IMR-90 (cell line): ENCODE measurements around the gene ACOT12. TPM values are rescaled to one million over a fixed set of nuclear protein-coding genes. Genes with fewer than 3 reads are reported as not detected.

Source experiments
- ATAC-seq: fragments of 200-7000 bp; cut with Tn5 transposase; 2 replicates; pipeline ENCODE4 v1.9.1; 2020; ENCODE audit warnings: low read depth, mild to moderate bottlenecking, moderate library complexity
- BruUV-seq: library from RNA; stranded (reverse); fragments of 400-500 nt; replicated peaks from 2 replicates; lab custom pipeline; 2021; lab: Mats Ljungman, UMichigan
- CTCF ChIA-PET: fragments of 300-600 bp; formaldehyde crosslinking; extraction: SDS; loops from one replicate; lab custom pipeline; 2021; ENCODE audit warnings: antibody characterized with exemption; lab: Yijun Ruan, JAX
- POLR2A ChIA-PET: fragments of 300-600 bp; sonication (Branson Sonifier 250); formaldehyde crosslinking; loops from one replicate; lab custom pipeline; 2022; ENCODE audit warnings: antibody characterized with exemption; ENCODE audit not compliant: unreplicated experiment; lab: Charles Lee
- DNase-seq: peaks from one replicate; pipeline ENCODE4 v3.0.0; 2013
- H2AFZ ChIP-seq: replicated peaks from 2 replicates; pipeline ENCODE3; 2013; ENCODE audit warnings: low read length, mild to moderate bottlenecking; ENCODE audit not compliant: poor library complexity
- H2AK5ac ChIP-seq: 2 replicates; pipeline ENCODE4 v1.6.1; 2013; ENCODE audit warnings: low read depth, low read length, inconsistent platforms
- H2AK9ac ChIP-seq: replicated peaks from 2 replicates; pipeline ENCODE3; 2013; ENCODE audit warnings: mild to moderate bottlenecking, low read depth, low read length, moderate library complexity; ENCODE audit not compliant: poor library complexity
- H2BK120ac ChIP-seq: 2 replicates; pipeline ENCODE4 v1.6.1; 2013; ENCODE audit warnings: low read depth, low read length, inconsistent platforms
- H2BK15ac ChIP-seq: 3 replicates; pipeline ENCODE4 v1.6.1; 2013; ENCODE audit warnings: low read depth, low read length, inconsistent platforms
- H2BK20ac ChIP-seq: 2 replicates; pipeline ENCODE4 v1.6.1; 2013; ENCODE audit warnings: low read depth, mild to moderate bottlenecking, inconsistent platforms, low read length, moderate library complexity
- H2BK5ac ChIP-seq: 2 replicates; pipeline ENCODE4 v1.6.1; 2013; ENCODE audit warnings: mild to moderate bottlenecking, low read depth, low read length, inconsistent platforms; ENCODE audit not compliant: poor library complexity, severe bottlenecking
- H3K14ac ChIP-seq: replicated peaks from 2 replicates; pipeline ENCODE4 v1.6.1; 2013; ENCODE audit warnings: low read depth, low read length, inconsistent platforms
- H3K18ac ChIP-seq: 2 replicates; pipeline ENCODE4 v1.6.1; 2013; ENCODE audit warnings: low read depth, low read length, control low read depth
- H3K23ac ChIP-seq: 2 replicates; pipeline ENCODE4 v1.6.1; 2013; ENCODE audit warnings: low read depth, low read length, inconsistent platforms
- H3K27ac ChIP-seq: 2 replicates; pipeline ENCODE4 v1.5.1; 2013; ENCODE audit warnings: mild to moderate bottlenecking, control low read depth, low read length; ENCODE audit not compliant: insufficient read depth
- H3K27me3 ChIP-seq: 2 replicates; pipeline ENCODE4 v1.6.1; 2013; ENCODE audit warnings: low read length; ENCODE audit not compliant: control insufficient read depth, insufficient read depth
- H3K36me3 ChIP-seq: 2 replicates; pipeline ENCODE4 v1.6.1; 2013; ENCODE audit warnings: low read length, mixed read lengths; ENCODE audit not compliant: control insufficient read depth, insufficient read depth
- H3K4ac ChIP-seq: 2 replicates; pipeline ENCODE4 v1.6.1; 2013; ENCODE audit warnings: low read depth, low read length, inconsistent platforms
- H3K4me1 ChIP-seq: 2 replicates; pipeline ENCODE4 v1.6.1; 2013; ENCODE audit warnings: low read length, mixed read lengths; ENCODE audit not compliant: control insufficient read depth, insufficient read depth
- H3K4me2 ChIP-seq: 2 replicates; pipeline ENCODE4 v1.6.1; 2013; ENCODE audit warnings: low read depth, mild to moderate bottlenecking, control low read depth, low read length, moderate library complexity
- H3K4me3 ChIP-seq: 2 replicates; pipeline ENCODE4 v1.5.1; 2013; ENCODE audit warnings: low read depth, mild to moderate bottlenecking, control low read depth, low read length, moderate library complexity; ENCODE audit not compliant: insufficient read depth
- H3K56ac ChIP-seq: 2 replicates; pipeline ENCODE4 v1.6.1; 2013; ENCODE audit warnings: low read length, inconsistent platforms; ENCODE audit not compliant: insufficient read depth; ENCODE audit errors: extremely low read depth
- H3K79me1 ChIP-seq, 2 experiments: 2 replicates each; pipeline ENCODE4 v1.6.1; 2013; ENCODE audit warnings: low read length in 2 of 2, inconsistent platforms in 1 of 2, low read depth in 1 of 2
- H3K9ac ChIP-seq: 2 replicates; pipeline ENCODE4 v1.6.1; 2013; ENCODE audit warnings: low read depth, low read length, control low read depth
- H3K9me1 ChIP-seq: 2 replicates; pipeline ENCODE4 v1.6.1; 2013; ENCODE audit warnings: low read length, inconsistent platforms; ENCODE audit not compliant: insufficient read depth
- H3K9me3 ChIP-seq: 2 replicates; pipeline ENCODE4 v1.6.1; 2013; ENCODE audit warnings: low read length; ENCODE audit not compliant: control insufficient read depth, insufficient read depth
- H4K20me1 ChIP-seq: 2 replicates; pipeline ENCODE4 v1.6.1; 2013; ENCODE audit warnings: low read length, inconsistent platforms; ENCODE audit not compliant: insufficient read depth
- H4K5ac ChIP-seq: 2 replicates; pipeline ENCODE4 v1.6.1; 2013; ENCODE audit warnings: mild to moderate bottlenecking, low read depth, low read length, control low read depth
- H4K8ac ChIP-seq, 2 experiments: 2 replicates each; pipeline ENCODE4 v1.6.1; 2013; ENCODE audit warnings: low read depth in 2 of 2, low read length in 2 of 2, control low read depth in 1 of 2, inconsistent platforms in 1 of 2
- H4K91ac ChIP-seq: 2 replicates; pipeline ENCODE4 v1.6.1; 2013; ENCODE audit warnings: low read depth, low read length, inconsistent platforms; ENCODE audit not compliant: insufficient read depth
- CEBPB ChIP-seq: IDR thresholded peaks from 2 replicates; pipeline ENCODE4 v1.6.1; 2012; ENCODE audit warnings: low read depth, low read length, improper control_type of control experiment
- CHD1 ChIP-seq: IDR thresholded peaks from 2 replicates; pipeline ENCODE4 v1.6.1; 2012; ENCODE audit warnings: low read depth, low read length, improper control_type of control experiment
- FOS ChIP-seq: fragments of 150-350 bp; IDR thresholded peaks from 2 replicates; pipeline ENCODE4 v1.6.1; 2016; ENCODE audit warnings: low read depth, low read length
- MAFK ChIP-seq: IDR thresholded peaks from 2 replicates; pipeline ENCODE4 v1.6.1; 2012; ENCODE audit warnings: low read depth, low read length, improper control_type of control experiment
- MAZ ChIP-seq: IDR thresholded peaks from 2 replicates; pipeline ENCODE4 v1.6.1; 2012; ENCODE audit warnings: low read depth, mild to moderate bottlenecking, low read length, improper control_type of control experiment, moderate library complexity, borderline replicate concordance
- MXI1 ChIP-seq: IDR thresholded peaks from 2 replicates; pipeline ENCODE4 v1.6.1; 2012; ENCODE audit warnings: low read depth, mild to moderate bottlenecking, low read length, moderate library complexity, borderline replicate concordance
- NFE2L2 ChIP-seq: fragments of 150-350 bp; IDR thresholded peaks from 2 replicates; pipeline ENCODE4 v1.6.1; 2016; ENCODE audit warnings: low read depth, mild to moderate bottlenecking, low read length
- POLR2A ChIP-seq: IDR thresholded peaks from 2 replicates; pipeline ENCODE4 v1.6.1; 2012; ENCODE audit warnings: mild to moderate bottlenecking, low read depth, low read length
- RCOR1 ChIP-seq: IDR thresholded peaks from 2 replicates; pipeline ENCODE4 v1.6.1; 2012; ENCODE audit warnings: mild to moderate bottlenecking, low read length, improper control_type of control experiment; ENCODE audit not compliant: insufficient replicate concordance
- SMC3 ChIP-seq: fragments of 150-350 bp; IDR thresholded peaks from 2 replicates; pipeline ENCODE4 v1.6.1; 2016; ENCODE audit warnings: low read depth, mild to moderate bottlenecking, antibody characterized with exemption, low read length, moderate library complexity
- WGBS, 2 experiments: methylation state at CpG; one replicate each; pipeline versions ENCODE4 v1.1.5 to v1.1.7; 2013; ENCODE audit warnings: missing lambda C conversion rate in 2 of 2; ENCODE audit not compliant: insufficient read length in 1 of 2; ENCODE audit errors: extremely low coverage in 2 of 2; 5-methylcytosine and 5-hydroxymethylcytosine counted together
- dilution Hi-C: fragments of 300-500 bp; cut with HindIII; formaldehyde crosslinking; loops from one replicate; pipeline ENCODE4 v1.14.3; 2018; ENCODE audit warnings: low sequenced_read_pairs; ENCODE audit not compliant: unreplicated experiment
- in situ Hi-C: fragments of 300-500 bp; cut with MboI; formaldehyde crosslinking; loops from 3 replicates; pipeline ENCODE4 v1.14.3; 2019; ENCODE audit warnings: low sequenced_read_pairs, inconsistent platforms, mixed read lengths
- intact Hi-C: fragments of 100-400 bp; cut with micrococcal nuclease; formaldehyde crosslinking; loops from 2 replicates; pipeline ENCODE4 v1.10.0; 2022
- polyA plus RNA-seq, 3 experiments: library from polyadenylated mRNA; depleted of rRNA; stranded (reverse); fragments of >200 nt; gene quantifications; 2 replicates each; pipeline ENCODE4 v1.2.3, GENCODE V29; 2012; ENCODE audit warnings: low replicate concordance in 1 of 3
- total RNA-seq: library from RNA; depleted of rRNA; stranded (reverse); fragments of >200 nt; gene quantifications from 2 replicates; pipeline ENCODE4 v1.2.3, GENCODE V29; 2012
- TF ChIP-seq, protein P1 (sequence below): fragments of 150-350 bp; IDR thresholded peaks from 2 replicates; pipeline ENCODE4 v1.6.1; 2016; ENCODE audit warnings: low read depth, mild to moderate bottlenecking, low read length, moderate library complexity, borderline replicate concordance
- TF ChIP-seq, protein P2 (sequence below): fragments of 150-350 bp; IDR thresholded peaks from 2 replicates; pipeline ENCODE4 v1.6.1; 2017; ENCODE audit warnings: mild to moderate bottlenecking, antibody characterized with exemption, low read length, low read depth

The ACOT12 gene
- total and polyA plus RNA-seq, 2 of the 4 experiments (the other 2 are of a cell fraction) = not detected

DNA sequence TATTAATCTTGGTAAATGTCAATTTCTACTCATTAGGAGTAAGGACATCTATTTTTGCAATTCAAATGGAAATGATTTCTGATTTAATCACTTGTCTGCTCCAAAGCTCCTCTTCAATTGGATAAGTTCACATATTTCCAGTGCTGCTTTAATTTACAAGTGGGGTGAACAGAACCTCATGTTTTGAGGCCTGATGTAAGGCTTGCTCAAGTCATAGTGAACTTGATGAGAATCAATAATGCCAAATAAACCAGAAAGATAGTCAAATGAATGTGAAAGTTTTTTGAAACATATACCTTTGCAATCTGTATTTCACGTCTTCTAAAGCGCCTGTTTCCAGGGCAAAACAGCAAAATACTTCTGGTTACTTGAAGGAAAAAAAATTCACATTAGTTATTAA, 15.4 kb upstream of the ACOT12 start:
- Histone ChIP-seq H4K5ac (no peak overlapping the region), H2AFZ (no peak overlapping the region), H3K27me3 (no peaks in the 10 kb centered on the region), H2AK5ac (no peak overlapping the region), H2BK120ac (no peak overlapping the region), H2BK20ac (no peak overlapping the region), H3K79me1 (no peaks in the 10 kb centered on the region), H3K23ac (no peak overlapping the region), H3K56ac (no peak overlapping the region), H3K4me3 (no peak overlapping the region), H2AK9ac (no peak overlapping the region), H4K20me1 (no peaks in the 10 kb centered on the region), H3K36me3 (no peaks in the 10 kb centered on the region), H3K4me2 (no peak overlapping the region), H3K9me1 (0 out of 2 replicates have a peak, but pooled peaks cover 3% of the 10 kb centered on the region), H3K18ac (no peak overlapping the region), H3K27ac (no peak overlapping the region), H3K4ac (no peak overlapping the region), H3K4me1 (no peaks in the 10 kb centered on the region; the same call in 1 of the 2 replicates), H3K9me3 (no peaks in the 10 kb centered on the region), H3K14ac (no peak overlapping the region), H3K9ac (no peak overlapping the region), H4K91ac (no peak overlapping the region), H4K8ac (no peak overlapping the region), H2BK15ac (no peak overlapping the region), H2BK5ac (no peak overlapping the region)
- DNase-seq = no peak
- dilution Hi-C loops = no loop called here
- in situ Hi-C loops = no loop called here
- no peak for TF ChIP-seq RCOR1
- TF ChIP-seq POLR2A = no peak
- no peak for TF ChIP-seq MAZ
- TF ChIP-seq, protein P1, sequence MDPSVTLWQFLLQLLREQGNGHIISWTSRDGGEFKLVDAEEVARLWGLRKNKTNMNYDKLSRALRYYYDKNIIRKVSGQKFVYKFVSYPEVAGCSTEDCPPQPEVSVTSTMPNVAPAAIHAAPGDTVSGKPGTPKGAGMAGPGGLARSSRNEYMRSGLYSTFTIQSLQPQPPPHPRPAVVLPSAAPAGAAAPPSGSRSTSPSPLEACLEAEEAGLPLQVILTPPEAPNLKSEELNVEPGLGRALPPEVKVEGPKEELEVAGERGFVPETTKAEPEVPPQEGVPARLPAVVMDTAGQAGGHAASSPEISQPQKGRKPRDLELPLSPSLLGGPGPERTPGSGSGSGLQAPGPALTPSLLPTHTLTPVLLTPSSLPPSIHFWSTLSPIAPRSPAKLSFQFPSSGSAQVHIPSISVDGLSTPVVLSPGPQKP = no peak
- TF ChIP-seq MXI1 = no peak
- no peak for TF ChIP-seq CHD1
- no peak for TF ChIP-seq CEBPB
- TF ChIP-seq, protein P2, sequence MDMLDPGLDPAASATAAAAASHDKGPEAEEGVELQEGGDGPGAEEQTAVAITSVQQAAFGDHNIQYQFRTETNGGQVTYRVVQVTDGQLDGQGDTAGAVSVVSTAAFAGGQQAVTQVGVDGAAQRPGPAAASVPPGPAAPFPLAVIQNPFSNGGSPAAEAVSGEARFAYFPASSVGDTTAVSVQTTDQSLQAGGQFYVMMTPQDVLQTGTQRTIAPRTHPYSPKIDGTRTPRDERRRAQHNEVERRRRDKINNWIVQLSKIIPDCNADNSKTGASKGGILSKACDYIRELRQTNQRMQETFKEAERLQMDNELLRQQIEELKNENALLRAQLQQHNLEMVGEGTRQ = no peak
- TF ChIP-seq SMC3 = no peak
- no peak for TF ChIP-seq FOS
- TF ChIP-seq NFE2L2 = no peak
- no peak for TF ChIP-seq MAFK
- WGBS, 2 experiments = no CpG with 5 or more reads among the region's 2 CpGs
- ChIA-PET POLR2A (no interaction called here), CTCF (interaction anchor here (1.3 kb wide), 1 partner anchor 12 kb away, joined by 3 read pairs; no protein-coding TSS in a partner anchor)
- no TSS peak for BruUV-seq
- intact Hi-C loops = no loop called here
- ATAC-seq = no peak
